H1 (cell line): ENCODE results near the gene BRCA1.

Experiments used
- CEBPB ChIP-seq: IDR thresholded peaks from 2 replicates; pipeline ENCODE4 v1.6.1; 2012; ENCODE audit warnings: low read depth, low read length
- EZH2 ChIP-seq: fragments of 200-600 bp; sonication (generic); IDR thresholded peaks from 2 replicates; pipeline ENCODE4 v1.7.1; 2012; ENCODE audit warnings: low read depth, mild to moderate bottlenecking, moderate library complexity, low read length, inconsistent platforms; ENCODE audit not compliant: severe bottlenecking
- GTF2F1 ChIP-seq: IDR thresholded peaks from 2 replicates; pipeline ENCODE4 v1.6.1; 2012; ENCODE audit warnings: low read depth, low read length, improper control_type of control experiment, borderline replicate concordance
- HDAC2 ChIP-seq, 2 experiments: fragments of 300-600 bp in 1 of 2; sonication (generic) in 1 of 2; IDR thresholded peaks; 2 replicates each; pipeline ENCODE4 v1.6.1; 2011 to 2012; ENCODE audit warnings: low read depth in 2 of 2, low read length in 2 of 2, mild to moderate bottlenecking in 2 of 2, moderate library complexity in 2 of 2, borderline replicate concordance in 1 of 2, inconsistent platforms in 1 of 2
- JUN ChIP-seq: IDR thresholded peaks from 2 replicates; pipeline ENCODE4 v1.6.1; 2011; ENCODE audit warnings: low read depth, mild to moderate bottlenecking, improper control_type of control experiment, low read length
- KDM1A ChIP-seq: fragments of 200-600, 300-600 bp; sonication (generic); IDR thresholded peaks from 2 replicates; pipeline ENCODE4 v1.7.1; 2016; ENCODE audit warnings: mild to moderate bottlenecking, low read length, borderline replicate concordance
- POLR2A ChIP-seq, 2 experiments: IDR thresholded peaks; 1 replicate in 1 of 2; 2 replicates in 1 of 2; pipeline ENCODE4 v1.6.1; 2011; ENCODE audit warnings: low read depth in 2 of 2, low read length in 2 of 2, mild to moderate bottlenecking in 2 of 2; ENCODE audit errors: control extremely low read depth in 1 of 2
- POLR2AphosphoS5 ChIP-seq: IDR thresholded peaks from 2 replicates; pipeline ENCODE4 v1.6.1; 2011; ENCODE audit warnings: low read depth, low read length
- SIRT6 ChIP-seq: IDR thresholded peaks from one replicate; pipeline ENCODE4 v1.7.1; 2012; ENCODE audit warnings: low read length, inconsistent platforms
- TAF7 ChIP-seq: optimal IDR thresholded peaks from 2 replicates; pipeline ENCODE3; 2011; ENCODE audit warnings: low read depth, mild to moderate bottlenecking, inconsistent platforms, low read length, moderate library complexity, borderline replicate concordance
- TF ChIP-seq, protein P1 (sequence below), 3 experiments: IDR thresholded peaks; 1 replicate in 2 of 3; 2 replicates in 1 of 3; pipeline versions ENCODE4 v1.5.1 to v1.6.1; 2011; ENCODE audit warnings: low read length in 3 of 3, mild to moderate bottlenecking in 3 of 3, inconsistent platforms in 2 of 3, low read depth in 1 of 3, moderate library complexity in 1 of 3; ENCODE audit not compliant: insufficient read depth in 1 of 3; ENCODE audit errors: control extremely low read depth in 1 of 3
- TF ChIP-seq, protein P2 (sequence below): IDR thresholded peaks from 2 replicates; pipeline ENCODE4 v1.6.1; 2012; ENCODE audit warnings: low read length, inconsistent platforms

DNA sequence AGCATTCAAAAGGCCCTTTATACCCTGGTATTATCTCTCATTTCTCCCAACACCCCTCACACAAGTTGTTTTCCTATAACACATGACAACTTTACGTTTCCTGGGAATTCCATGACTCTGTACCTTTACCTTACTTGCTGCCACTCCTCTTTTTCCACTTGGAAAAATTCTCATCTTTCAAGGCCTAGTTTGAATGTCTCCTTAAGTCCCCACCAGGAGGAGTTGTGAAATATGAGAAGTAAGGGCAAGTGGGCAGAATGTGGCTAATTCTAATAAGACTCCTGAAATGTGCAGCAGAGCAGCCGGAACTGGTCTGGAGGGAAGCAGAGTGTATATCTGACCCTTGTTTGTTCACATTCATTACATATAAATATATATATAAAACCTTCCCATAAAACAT is 39.7 kb downstream of the BRCA1 start:
- TF ChIP-seq EZH2: no peak
- TF ChIP-seq, protein P1, sequence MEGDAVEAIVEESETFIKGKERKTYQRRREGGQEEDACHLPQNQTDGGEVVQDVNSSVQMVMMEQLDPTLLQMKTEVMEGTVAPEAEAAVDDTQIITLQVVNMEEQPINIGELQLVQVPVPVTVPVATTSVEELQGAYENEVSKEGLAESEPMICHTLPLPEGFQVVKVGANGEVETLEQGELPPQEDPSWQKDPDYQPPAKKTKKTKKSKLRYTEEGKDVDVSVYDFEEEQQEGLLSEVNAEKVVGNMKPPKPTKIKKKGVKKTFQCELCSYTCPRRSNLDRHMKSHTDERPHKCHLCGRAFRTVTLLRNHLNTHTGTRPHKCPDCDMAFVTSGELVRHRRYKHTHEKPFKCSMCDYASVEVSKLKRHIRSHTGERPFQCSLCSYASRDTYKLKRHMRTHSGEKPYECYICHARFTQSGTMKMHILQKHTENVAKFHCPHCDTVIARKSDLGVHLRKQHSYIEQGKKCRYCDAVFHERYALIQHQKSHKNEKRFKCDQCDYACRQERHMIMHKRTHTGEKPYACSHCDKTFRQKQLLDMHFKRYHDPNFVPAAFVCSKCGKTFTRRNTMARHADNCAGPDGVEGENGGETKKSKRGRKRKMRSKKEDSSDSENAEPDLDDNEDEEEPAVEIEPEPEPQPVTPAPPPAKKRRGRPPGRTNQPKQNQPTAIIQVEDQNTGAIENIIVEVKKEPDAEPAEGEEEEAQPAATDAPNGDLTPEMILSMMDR (IDR thresholded peaks at IDR 0.05; ENCODE audit: control extremely low read depth in 1 of 3, insufficient read depth in 1 of 3, low read depth in 1 of 3, low read length in 3 of 3): no peak
- no peak for TF ChIP-seq GTF2F1
- TF ChIP-seq POLR2A (IDR thresholded peaks at IDR 0.05; ENCODE audit: control extremely low read depth in 1 of 2, low read depth in 2 of 2, low read length in 2 of 2): no peak
- no peak for TF ChIP-seq TAF7
- no peak for TF ChIP-seq SIRT6
- TF ChIP-seq HDAC2 (IDR thresholded peaks at IDR 0.05; ENCODE audit: borderline replicate concordance in 1 of 2, low read depth in 2 of 2, low read length in 2 of 2): no peak
- no peak for TF ChIP-seq POLR2AphosphoS5
- TF ChIP-seq, protein P2, sequence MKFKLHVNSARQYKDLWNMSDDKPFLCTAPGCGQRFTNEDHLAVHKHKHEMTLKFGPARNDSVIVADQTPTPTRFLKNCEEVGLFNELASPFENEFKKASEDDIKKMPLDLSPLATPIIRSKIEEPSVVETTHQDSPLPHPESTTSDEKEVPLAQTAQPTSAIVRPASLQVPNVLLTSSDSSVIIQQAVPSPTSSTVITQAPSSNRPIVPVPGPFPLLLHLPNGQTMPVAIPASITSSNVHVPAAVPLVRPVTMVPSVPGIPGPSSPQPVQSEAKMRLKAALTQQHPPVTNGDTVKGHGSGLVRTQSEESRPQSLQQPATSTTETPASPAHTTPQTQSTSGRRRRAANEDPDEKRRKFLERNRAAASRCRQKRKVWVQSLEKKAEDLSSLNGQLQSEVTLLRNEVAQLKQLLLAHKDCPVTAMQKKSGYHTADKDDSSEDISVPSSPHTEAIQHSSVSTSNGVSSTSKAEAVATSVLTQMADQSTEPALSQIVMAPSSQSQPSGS: no peak
- no peak for TF ChIP-seq KDM1A
- TF ChIP-seq CEBPB: no peak
- no peak for TF ChIP-seq JUN
